ENCODE measurements around the gene SLC26A11.

Gene SLC26A11

DNA sequence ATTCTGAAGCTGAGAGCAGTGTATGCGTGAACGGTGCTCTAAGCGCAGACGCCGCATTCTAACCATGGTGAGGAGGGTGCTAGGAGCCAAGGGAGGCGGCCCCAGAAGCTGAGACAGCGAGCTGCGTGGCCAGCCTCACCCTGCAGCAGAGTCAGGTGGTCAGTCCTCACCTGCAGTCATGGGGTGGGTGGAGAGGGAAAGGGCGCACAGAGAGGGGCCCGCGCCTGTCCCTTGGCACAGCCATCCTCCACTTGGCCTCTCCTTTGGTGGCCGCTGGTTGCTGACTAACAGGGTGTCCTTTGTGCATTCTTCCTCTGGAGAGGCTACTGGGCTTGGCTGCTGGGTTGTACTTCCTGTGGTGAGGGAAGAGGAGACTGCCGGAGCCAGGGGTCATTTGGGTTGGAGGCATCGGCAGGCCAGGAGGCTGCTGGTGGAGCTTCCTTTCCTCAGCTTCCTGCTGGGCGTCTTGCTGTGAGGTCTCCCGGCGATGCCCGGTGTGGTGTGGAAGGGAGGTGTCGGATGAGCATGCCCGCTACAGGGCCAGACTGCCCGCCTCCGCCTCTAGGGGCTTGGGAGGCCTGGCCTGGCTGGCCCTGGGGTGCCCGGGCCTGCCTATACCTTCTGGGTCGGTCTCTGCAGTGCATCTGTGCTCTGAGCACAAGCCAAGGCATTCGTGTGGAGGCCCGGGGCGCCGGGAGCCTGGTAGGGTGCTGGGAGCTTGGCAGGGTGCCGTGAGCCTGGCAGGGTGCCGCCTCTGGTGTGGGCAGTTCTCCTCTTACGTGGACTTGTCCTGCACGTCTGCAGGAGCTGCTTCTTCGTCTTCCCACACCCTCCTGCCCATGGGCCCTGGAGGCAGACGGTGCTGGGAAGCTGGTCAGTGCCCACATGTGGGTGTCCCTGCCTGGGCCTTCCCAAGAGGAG, 57.8 kb downstream of the SLC26A11 start:
- in situ Hi-C loops (cut with HindIII; ENCODE audit: low sequenced_read_pairs) = no loop called here

GRCh38 chr17:80279895-80280294, 59.7 kb downstream of the SLC26A11 start:
- in situ Hi-C loops (cut with HindIII; ENCODE audit: low sequenced_read_pairs) = no loop called here

- in situ Hi-C loops (cut with HindIII; ENCODE audit: low sequenced_read_pairs) = no loop called here
Observed at GRCh38 chr17:80281516-80281915, 61.3 kb downstream of the SLC26A11 start.

GRCh38 chr17:80283116-80283852, 63.1 kb downstream of the SLC26A11 start:
- in situ Hi-C loops (cut with HindIII; ENCODE audit: low sequenced_read_pairs) = no loop called here

DNA sequence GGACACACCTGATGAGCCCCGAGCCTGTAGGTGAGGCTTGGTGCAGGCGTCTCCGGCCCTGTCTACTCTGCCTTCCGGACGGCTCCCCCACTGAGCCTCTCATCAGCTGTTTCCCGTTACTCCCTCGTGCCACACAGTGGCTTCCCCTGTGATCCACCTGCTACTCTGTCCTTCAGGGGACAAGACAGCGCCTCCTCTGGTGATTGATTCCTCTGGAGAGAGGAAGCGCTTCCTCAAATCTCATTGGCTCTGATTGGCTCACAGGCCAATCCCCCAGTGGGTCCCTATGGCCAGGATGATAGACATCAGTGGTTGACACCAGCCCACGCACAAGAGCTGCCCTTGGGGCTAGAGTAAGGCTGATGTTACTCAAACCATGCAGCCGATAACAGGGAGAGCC, 64.4 kb downstream of the SLC26A11 start:
- in situ Hi-C loops (cut with HindIII; ENCODE audit: low sequenced_read_pairs) = no loop called here

GRCh38 chr17:80285237-80285920, 65.2 kb downstream of the SLC26A11 start:
- in situ Hi-C loops (cut with HindIII; ENCODE audit: low sequenced_read_pairs) = no loop called here

DNA sequence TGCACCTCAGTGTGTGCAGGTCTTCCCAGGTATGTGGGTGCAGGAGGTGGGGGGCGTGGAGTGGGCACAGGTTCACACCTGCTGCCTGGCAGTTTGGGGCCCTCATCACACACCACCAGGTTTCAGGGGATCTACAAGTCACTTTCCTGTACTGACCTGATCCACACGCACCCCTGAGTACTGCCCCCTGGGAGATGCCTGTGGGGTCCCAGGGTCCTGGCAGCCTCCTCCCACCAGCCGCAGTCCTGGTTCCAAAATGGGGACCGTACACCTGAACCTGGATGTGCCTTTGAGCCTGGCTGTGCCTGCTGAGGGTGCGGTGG, 66.4 kb downstream of the SLC26A11 start:
- in situ Hi-C loops (cut with HindIII; ENCODE audit: low sequenced_read_pairs) = no loop called here

GRCh38 chr17:80287038-80287437, 66.8 kb downstream of the SLC26A11 start:
- in situ Hi-C loops (cut with HindIII; ENCODE audit: low sequenced_read_pairs) = no loop called here

- in situ Hi-C loops (cut with HindIII; ENCODE audit: low sequenced_read_pairs) = no loop called here
Observed at GRCh38 chr17:80287806-80288567, 67.8 kb downstream of the SLC26A11 start.

- in situ Hi-C loops (cut with HindIII; ENCODE audit: low sequenced_read_pairs) = no loop called here
Observed at GRCh38 chr17:80289616-80290015, 69.4 kb downstream of the SLC26A11 start.

DNA sequence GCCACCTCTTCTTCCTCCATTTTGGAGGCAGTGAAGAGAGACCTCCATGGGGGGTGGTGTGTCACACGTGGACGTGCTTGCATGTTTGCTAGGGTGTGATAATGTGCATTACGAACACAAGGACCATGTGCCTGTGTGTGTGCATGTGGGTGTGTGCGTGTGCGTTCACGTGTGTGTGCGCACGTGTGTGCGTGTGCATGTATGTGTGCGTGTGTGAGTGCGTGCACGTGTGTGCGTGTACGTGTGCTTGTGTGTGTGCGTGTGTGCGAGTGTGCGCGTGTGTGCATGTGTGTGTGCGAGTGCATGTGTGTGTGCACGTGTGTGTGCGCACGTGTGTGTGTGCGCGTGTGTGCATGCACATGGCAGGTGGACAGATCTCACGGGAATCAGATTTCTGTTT, 69.9 kb downstream of the SLC26A11 start:
- in situ Hi-C loops (cut with HindIII; ENCODE audit: low sequenced_read_pairs) = no loop called here

- in situ Hi-C loops (cut with HindIII; ENCODE audit: low sequenced_read_pairs) = no loop called here
Observed at GRCh38 chr17:80291260-80291659, 71.0 kb downstream of the SLC26A11 start.

DNA sequence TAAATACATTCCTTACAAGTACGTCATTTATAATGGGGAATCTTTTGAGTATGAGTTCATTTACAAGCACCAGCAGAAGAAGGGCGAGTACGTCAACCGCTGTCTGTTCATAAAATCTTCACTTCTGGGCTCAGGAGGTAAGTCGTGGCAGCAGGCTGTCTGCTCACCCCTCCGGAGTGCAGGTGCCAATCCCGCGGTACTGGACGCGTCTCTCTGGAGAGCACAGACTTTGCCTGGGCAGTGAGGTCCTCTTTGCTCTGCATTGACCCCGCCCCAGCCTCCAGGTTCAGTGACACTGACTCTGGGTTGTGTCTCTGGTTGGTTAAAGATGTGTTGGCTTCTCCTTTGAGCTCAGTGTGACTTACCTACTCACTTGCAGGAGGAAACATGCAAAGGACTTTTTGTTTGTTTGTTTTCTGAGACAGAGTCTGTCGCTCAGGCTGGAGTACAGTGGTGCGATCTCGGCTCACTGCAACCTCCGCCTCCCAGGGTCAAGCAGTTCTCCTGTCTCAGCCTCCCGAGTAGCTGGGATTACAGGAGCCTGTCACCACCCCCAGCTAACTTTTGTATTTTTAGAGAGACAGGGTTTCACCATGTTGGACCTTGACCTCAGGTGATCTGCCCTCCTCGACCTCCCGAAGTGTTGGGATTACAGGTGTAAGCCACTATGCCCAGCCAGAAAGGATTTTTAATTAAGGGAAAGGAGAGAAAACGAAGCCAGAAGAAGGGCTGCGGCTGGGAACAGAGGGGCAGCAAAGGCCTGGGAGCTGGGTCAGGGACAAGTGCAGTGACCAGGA, 71.7 kb downstream of the SLC26A11 start:
- in situ Hi-C loops (cut with HindIII; ENCODE audit: low sequenced_read_pairs) = no loop called here

- in situ Hi-C loops (cut with HindIII; ENCODE audit: low sequenced_read_pairs) = no loop called here
Observed at GRCh38 chr17:80292521-80292971, 72.3 kb downstream of the SLC26A11 start.

DNA sequence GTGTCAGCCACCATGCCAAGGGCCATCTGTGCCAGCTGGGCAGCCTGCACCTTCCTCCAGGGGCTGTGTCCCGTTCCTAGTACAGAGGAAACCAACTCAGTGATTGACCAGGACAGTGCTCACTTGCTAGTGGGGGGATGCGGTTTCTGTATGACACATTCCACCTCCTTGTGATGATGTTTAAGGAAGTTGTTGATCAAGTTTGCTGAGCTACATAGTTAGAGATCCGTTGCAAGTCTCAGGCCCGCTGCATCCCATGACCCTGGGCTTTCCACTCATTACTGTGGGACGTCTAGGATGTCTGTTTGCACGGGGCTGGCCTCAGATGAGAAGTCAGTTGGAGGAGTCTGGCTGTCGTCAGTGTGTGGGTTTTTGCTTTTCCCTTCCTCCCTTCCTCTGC, 74.0 kb downstream of the SLC26A11 start:
- in situ Hi-C loops (cut with HindIII; ENCODE audit: low sequenced_read_pairs) = no loop called here

DNA sequence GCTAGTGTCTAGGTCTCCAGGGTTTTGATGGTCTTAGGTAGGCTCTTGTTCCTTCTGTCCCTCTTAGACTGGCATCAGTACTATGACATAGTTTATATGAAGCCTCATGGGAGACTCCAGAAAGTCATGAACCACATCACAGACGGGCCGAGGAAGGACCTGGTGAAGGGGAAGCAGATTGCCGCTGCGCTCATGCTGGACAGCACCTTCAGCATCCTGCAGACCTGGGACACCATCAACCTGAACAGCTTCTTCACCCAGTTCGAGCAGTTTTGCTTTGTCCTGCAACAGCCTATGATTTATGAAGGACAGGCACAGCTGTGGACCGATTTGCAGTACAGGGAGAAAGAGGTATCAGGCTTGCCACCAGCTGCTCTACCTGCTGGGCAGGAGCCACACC, 74.4 kb downstream of the SLC26A11 start:
- in situ Hi-C loops (cut with HindIII; ENCODE audit: low sequenced_read_pairs) = no loop called here

- in situ Hi-C loops (cut with HindIII; ENCODE audit: low sequenced_read_pairs) = no loop called here
Observed at GRCh38 chr17:80295146-80295545, 74.9 kb downstream of the SLC26A11 start.

DNA sequence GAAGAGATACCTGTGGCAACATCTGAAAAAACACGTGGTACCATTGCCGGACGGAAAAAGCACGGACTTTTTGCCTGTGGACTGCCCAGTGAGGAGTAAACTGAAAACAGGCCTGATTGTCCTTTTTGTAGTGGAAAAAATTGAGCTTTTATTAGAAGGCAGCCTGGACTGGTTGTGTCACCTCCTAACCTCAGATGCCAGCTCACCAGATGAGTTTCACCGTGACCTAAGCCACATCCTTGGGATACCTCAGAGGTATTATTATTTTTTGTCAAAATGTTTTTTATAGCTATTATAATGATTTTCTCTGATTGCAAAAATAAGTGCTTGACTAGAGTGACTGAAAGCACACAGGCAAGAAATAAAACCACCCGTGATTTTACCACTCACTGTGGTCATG, 75.3 kb downstream of the SLC26A11 start:
- in situ Hi-C loops (cut with HindIII; ENCODE audit: low sequenced_read_pairs) = no loop called here

GRCh38 chr17:80296221-80296620, 76.0 kb downstream of the SLC26A11 start:
- in situ Hi-C loops (cut with HindIII; ENCODE audit: low sequenced_read_pairs) = no loop called here

DNA sequence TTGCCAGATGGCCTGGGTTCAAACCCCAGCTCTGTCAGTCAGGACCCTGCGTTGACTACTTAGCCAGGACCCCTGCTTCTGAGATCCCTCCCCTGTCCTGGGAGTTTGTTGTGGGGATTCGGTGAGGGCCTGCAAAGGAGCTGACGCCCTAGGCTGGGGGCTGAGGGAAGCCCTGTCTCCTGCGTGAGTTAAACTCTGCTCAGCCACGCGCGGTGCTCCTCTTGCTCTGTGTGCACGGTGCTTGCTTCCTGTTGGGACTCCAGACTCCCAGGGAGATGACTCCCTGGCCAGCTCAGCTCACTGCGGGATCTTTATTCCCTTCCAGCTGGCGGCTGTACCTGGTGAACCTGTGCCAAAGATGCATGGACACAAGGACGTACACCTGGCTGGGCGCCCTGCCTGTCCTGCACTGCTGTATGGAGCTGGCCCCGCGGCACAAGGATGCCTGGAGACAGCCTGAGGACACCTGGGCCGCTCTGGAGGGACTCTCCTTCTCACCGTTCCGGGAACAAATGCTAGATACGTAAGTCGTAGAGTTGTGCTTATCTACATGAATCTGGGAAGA, 77.9 kb downstream of the SLC26A11 start:
- in situ Hi-C loops (cut with HindIII; ENCODE audit: low sequenced_read_pairs) = no loop called here

Data from endothelial cell of hepatic sinusoid (primary cell).